Measurements from ENCODE around the gene RP9.

RP9 gene

GRCh38 chr7:33091641-33092191, 17.5 kb downstream of the RP9 start:
- Histone ChIP-seq H3K9me3 (ENCODE audit: control extremely low read depth in 1 of 5, control insufficient read depth in 4 of 5, insufficient read depth in 2 of 5, low read depth in 1 of 5, low read length in 4 of 5) (no peaks in the 10 kb centered on the region), H3K4me3 (ENCODE audit: control insufficient read depth in 1 of 7, extremely low read depth in 1 of 7, insufficient read depth in 4 of 7, low read depth in 2 of 7, low read length in 6 of 7) (no peak overlapping the region), H3K27me3 (replicated peaks in 2 of 5; ENCODE audit: control insufficient read depth in 4 of 5, insufficient read depth in 5 of 5, low read length in 4 of 5) (no peaks in the 10 kb centered on the region), H3K27ac (ENCODE audit: insufficient read depth in 1 of 2, low read depth in 1 of 2, low read length in 2 of 2, poor library complexity in 1 of 2, severe bottlenecking in 2 of 2) (no peak overlapping the region), H3K36me3 (ENCODE audit: control insufficient read depth in 4 of 4, insufficient read depth in 4 of 4, low read length in 3 of 4) (peaks cover 7 to 32% (median 18%) of the 10 kb centered on the region in 4 experiments), H3K4me1 (ENCODE audit: control extremely low read depth in 1 of 4, control insufficient read depth in 4 of 4, insufficient read depth in 4 of 4, low read length in 3 of 4) (peaks cover 0 to 3% (median 0%) of the 10 kb centered on the region in 4 experiments)
- CTCF ChIA-PET, result interaction anchor here (0.8 to 1.6 kb wide), 3 partner anchors 9 to 150 kb away, joined by 3 to 4 read pairs (median 3); no protein-coding TSS in a partner anchor
- 91% methylated on average over 5 of the region's 5 CpGs for WGBS (ENCODE audit: insufficient coverage)
- POLR2A ChIA-PET, result no interaction called here
- DNase-seq, result no peak

DNA sequence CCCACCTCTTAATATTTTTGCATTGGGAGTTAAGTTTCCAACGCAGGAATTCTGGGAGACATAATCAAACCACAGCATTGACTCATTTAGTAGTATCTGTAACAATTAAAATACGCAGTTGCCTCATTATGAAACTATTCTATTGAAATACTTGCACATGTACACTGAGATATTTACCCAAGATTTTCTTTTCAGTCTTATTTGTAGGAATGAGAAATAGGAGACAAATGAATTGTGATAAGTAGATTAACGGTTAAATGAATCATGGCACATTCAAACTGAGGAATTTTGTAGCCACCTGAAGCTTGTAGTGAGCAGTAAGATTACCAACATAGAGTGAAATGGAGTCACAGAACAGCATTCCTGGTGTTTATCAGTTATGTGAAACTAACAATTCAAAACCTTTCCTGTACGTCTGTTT, 18.1 kb downstream of the RP9 start:
- Histone ChIP-seq H3K36me3 (ENCODE audit: control insufficient read depth in 4 of 4, insufficient read depth in 4 of 4, low read length in 3 of 4) (peaks cover 3 to 26% (median 12%) of the 10 kb centered on the region in 4 experiments), H3K4me3 (ENCODE audit: control insufficient read depth in 1 of 7, extremely low read depth in 1 of 7, insufficient read depth in 4 of 7, low read depth in 2 of 7, low read length in 6 of 7) (no peak overlapping the region), H3K9me3 (ENCODE audit: control extremely low read depth in 1 of 5, control insufficient read depth in 4 of 5, insufficient read depth in 2 of 5, low read depth in 1 of 5, low read length in 4 of 5) (peaks cover 0 to 2% (median 0%) of the 10 kb centered on the region in 5 experiments), H3K4me1 (ENCODE audit: control extremely low read depth in 1 of 4, control insufficient read depth in 4 of 4, insufficient read depth in 4 of 4, low read length in 3 of 4) (peaks cover 0 to 3% (median 0%) of the 10 kb centered on the region in 4 experiments), H3K27me3 (replicated peaks in 2 of 5; ENCODE audit: control insufficient read depth in 4 of 5, insufficient read depth in 5 of 5, low read length in 4 of 5) (no peaks in the 10 kb centered on the region), H3K27ac (ENCODE audit: insufficient read depth in 1 of 2, low read depth in 1 of 2, low read length in 2 of 2, poor library complexity in 1 of 2, severe bottlenecking in 2 of 2) (no peak overlapping the region)
- 100% methylated on average over 2 of the region's 4 CpGs for WGBS (ENCODE audit: insufficient coverage)
- ChIA-PET CTCF (interaction anchor here (0.8 to 1.6 kb wide), 2 partner anchors 8 to 150 kb away, joined by 3 to 4 read pairs; no protein-coding TSS in a partner anchor), POLR2A (no interaction called here)
- no peak for DNase-seq

DNA sequence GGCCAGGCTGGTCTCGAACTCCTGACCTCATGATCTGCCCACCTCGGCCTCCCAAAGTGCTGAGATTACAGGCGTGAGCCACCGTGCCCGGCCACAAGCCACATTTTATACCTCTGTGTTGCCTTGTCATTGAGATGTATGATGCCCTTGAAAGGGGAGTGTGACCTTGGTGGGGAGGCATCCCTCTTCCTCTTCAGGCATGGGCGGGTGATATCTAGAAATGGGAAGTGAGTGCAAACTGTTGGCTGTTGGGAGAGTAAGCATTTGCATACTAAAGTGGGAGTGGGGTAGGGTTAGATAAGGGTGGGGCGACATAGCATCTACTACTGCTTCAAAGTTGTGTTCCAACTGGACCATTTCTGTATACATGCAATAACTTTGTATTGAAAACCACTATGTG, 20.1 kb downstream of the RP9 start:
- Histone ChIP-seq H3K9me3 (ENCODE audit: control extremely low read depth in 1 of 5, control insufficient read depth in 4 of 5, insufficient read depth in 2 of 5, low read depth in 1 of 5, low read length in 4 of 5) (peaks cover 0 to 6% (median 0%) of the 10 kb centered on the region in 5 experiments), H3K4me1 (ENCODE audit: control extremely low read depth in 1 of 4, control insufficient read depth in 4 of 4, insufficient read depth in 4 of 4, low read length in 3 of 4) (peaks cover 0 to 3% (median 0%) of the 10 kb centered on the region in 4 experiments), H3K36me3 (ENCODE audit: control insufficient read depth in 4 of 4, insufficient read depth in 4 of 4, low read length in 3 of 4) (peaks cover 0 to 12% (median 6%) of the 10 kb centered on the region in 4 experiments), H3K4me3 (ENCODE audit: control insufficient read depth in 1 of 7, extremely low read depth in 1 of 7, insufficient read depth in 4 of 7, low read depth in 2 of 7, low read length in 6 of 7) (no peak overlapping the region), H3K27me3 (replicated peaks in 2 of 5; ENCODE audit: control insufficient read depth in 4 of 5, insufficient read depth in 5 of 5, low read length in 4 of 5) (no peaks in the 10 kb centered on the region), H3K27ac (ENCODE audit: insufficient read depth in 1 of 2, low read depth in 1 of 2, low read length in 2 of 2, poor library complexity in 1 of 2, severe bottlenecking in 2 of 2) (no peak overlapping the region)
- no peak for DNase-seq
- POLR2A ChIA-PET, result no interaction called here
- no CpG with 5 or more reads among the region's 7 CpGs for WGBS (ENCODE audit: insufficient coverage)
- CTCF ChIA-PET, result interaction anchor here (0.7 kb wide), 1 partner anchor 19 kb away, joined by 3 read pairs; no protein-coding TSS in a partner anchor

GRCh38 chr7:33087858-33088257, 21.3 kb downstream of the RP9 start:
- POLR2A ChIA-PET, result no interaction called here
- CTCF ChIA-PET, result no interaction called here
- Histone ChIP-seq H3K9me3 (ENCODE audit: control extremely low read depth in 1 of 5, control insufficient read depth in 4 of 5, insufficient read depth in 2 of 5, low read depth in 1 of 5, low read length in 4 of 5) (peaks cover 0 to 6% (median 0%) of the 10 kb centered on the region in 5 experiments), H3K4me1 (ENCODE audit: control extremely low read depth in 1 of 4, control insufficient read depth in 4 of 4, insufficient read depth in 4 of 4, low read length in 3 of 4) (no peaks in the 10 kb centered on the region), H3K4me3 (ENCODE audit: control insufficient read depth in 1 of 7, extremely low read depth in 1 of 7, insufficient read depth in 4 of 7, low read depth in 2 of 7, low read length in 6 of 7) (no peak overlapping the region), H3K27ac (ENCODE audit: insufficient read depth in 1 of 2, low read depth in 1 of 2, low read length in 2 of 2, poor library complexity in 1 of 2, severe bottlenecking in 2 of 2) (no peak overlapping the region), H3K27me3 (replicated peaks in 2 of 5; ENCODE audit: control insufficient read depth in 4 of 5, insufficient read depth in 5 of 5, low read length in 4 of 5) (no peaks in the 10 kb centered on the region), H3K36me3 (ENCODE audit: control insufficient read depth in 4 of 4, insufficient read depth in 4 of 4, low read length in 3 of 4) (no peaks in the 10 kb centered on the region)
- 100% methylated on average over 2 of the region's 2 CpGs for WGBS (ENCODE audit: insufficient coverage)
- DNase-seq, result no peak

GRCh38 chr7:33087356-33087755, 21.8 kb downstream of the RP9 start:
- Histone ChIP-seq H3K4me1 (ENCODE audit: control extremely low read depth in 1 of 4, control insufficient read depth in 4 of 4, insufficient read depth in 4 of 4, low read length in 3 of 4) (no peaks in the 10 kb centered on the region), H3K27me3 (replicated peaks in 2 of 5; ENCODE audit: control insufficient read depth in 4 of 5, insufficient read depth in 5 of 5, low read length in 4 of 5) (no peaks in the 10 kb centered on the region), H3K4me3 (ENCODE audit: control insufficient read depth in 1 of 7, extremely low read depth in 1 of 7, insufficient read depth in 4 of 7, low read depth in 2 of 7, low read length in 6 of 7) (no peak overlapping the region), H3K27ac (ENCODE audit: insufficient read depth in 1 of 2, low read depth in 1 of 2, low read length in 2 of 2, poor library complexity in 1 of 2, severe bottlenecking in 2 of 2) (no peak overlapping the region), H3K36me3 (ENCODE audit: control insufficient read depth in 4 of 4, insufficient read depth in 4 of 4, low read length in 3 of 4) (no peaks in the 10 kb centered on the region), H3K9me3 (ENCODE audit: control extremely low read depth in 1 of 5, control insufficient read depth in 4 of 5, insufficient read depth in 2 of 5, low read depth in 1 of 5, low read length in 4 of 5) (peaks cover 0 to 6% (median 0%) of the 10 kb centered on the region in 5 experiments)
- DNase-seq, result no peak
- CTCF ChIA-PET, result interaction anchor here (1.1 kb wide), 1 partner anchor 9 kb away, joined by 4 read pairs; no protein-coding TSS in a partner anchor
- POLR2A ChIA-PET, result no interaction called here
- 90% methylated on average over 2 of the region's 2 CpGs for WGBS (ENCODE audit: insufficient coverage)

DNA sequence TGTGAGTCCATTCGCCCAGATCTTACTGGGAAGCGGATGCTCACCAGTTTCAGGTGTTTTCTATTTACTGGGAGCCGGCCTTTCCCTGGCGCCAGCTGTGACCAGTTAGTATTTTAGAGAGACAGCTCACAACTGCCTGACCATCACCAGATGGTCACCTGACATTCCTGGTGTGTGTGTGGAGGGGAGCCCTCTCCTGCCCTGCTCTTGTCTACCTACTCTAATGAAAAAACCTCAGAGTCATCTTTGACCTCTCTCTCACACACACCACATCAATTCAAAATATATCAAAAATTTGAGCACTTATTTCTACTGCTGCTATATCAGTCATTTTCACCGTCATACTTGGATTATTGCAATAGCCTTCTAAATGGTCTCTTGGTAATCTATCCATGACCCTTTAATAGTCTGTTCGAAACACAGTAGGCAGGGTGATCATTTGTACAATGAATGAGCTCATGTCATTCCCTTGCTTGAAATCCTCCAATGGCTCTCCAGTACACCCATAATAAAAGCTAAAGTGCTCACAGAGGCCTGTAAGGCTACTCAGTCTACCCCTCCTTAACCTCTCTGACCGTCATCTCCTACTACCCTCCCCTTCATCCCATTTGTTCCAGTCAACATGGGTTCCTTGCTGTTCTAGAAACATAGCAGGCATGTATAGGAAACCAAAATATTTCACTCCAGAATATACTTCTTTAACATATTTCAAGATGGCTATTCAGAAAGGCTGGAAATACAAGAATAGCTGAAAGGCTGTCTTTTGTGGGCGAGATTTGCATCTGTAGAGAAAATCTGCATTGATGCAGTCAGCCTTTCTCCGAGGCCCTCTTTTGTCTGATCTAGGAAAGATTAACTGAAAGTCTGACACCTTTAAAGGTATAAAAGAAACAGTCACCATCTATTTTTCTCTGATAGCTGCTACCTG, 29.2 kb downstream of the RP9 start:
- WGBS (ENCODE audit: insufficient coverage), result 93% methylated on average over 8 of the region's 9 CpGs
- peaks cover 0 to 1% (median 0%) of the 10 kb centered on the region in 5 experiments for H3K9me3 ChIP-seq (ENCODE audit: control extremely low read depth in 1 of 5, control insufficient read depth in 4 of 5, insufficient read depth in 2 of 5, low read depth in 1 of 5, low read length in 4 of 5)
- no peaks in the 10 kb centered on the region for H3K27me3 ChIP-seq (replicated peaks in 2 of 5; ENCODE audit: control insufficient read depth in 4 of 5, insufficient read depth in 5 of 5, low read length in 4 of 5)
- no peak overlapping the region for H3K4me3 ChIP-seq (ENCODE audit: control insufficient read depth in 1 of 7, extremely low read depth in 1 of 7, insufficient read depth in 4 of 7, low read depth in 2 of 7, low read length in 6 of 7)
- POLR2A ChIA-PET, result no interaction called here
- H3K4me1 ChIP-seq (ENCODE audit: control extremely low read depth in 1 of 4, control insufficient read depth in 4 of 4, insufficient read depth in 4 of 4, low read length in 3 of 4), result peaks cover 0 to 14% (median 11%) of the 10 kb centered on the region in 4 experiments
- CTCF ChIA-PET, result no interaction called here
- no peak overlapping the region for H3K27ac ChIP-seq (ENCODE audit: insufficient read depth in 1 of 2, low read depth in 1 of 2, low read length in 2 of 2, poor library complexity in 1 of 2, severe bottlenecking in 2 of 2)
- no peak for DNase-seq
- no peaks in the 10 kb centered on the region for H3K36me3 ChIP-seq (ENCODE audit: control insufficient read depth in 4 of 4, insufficient read depth in 4 of 4, low read length in 3 of 4)

DNA sequence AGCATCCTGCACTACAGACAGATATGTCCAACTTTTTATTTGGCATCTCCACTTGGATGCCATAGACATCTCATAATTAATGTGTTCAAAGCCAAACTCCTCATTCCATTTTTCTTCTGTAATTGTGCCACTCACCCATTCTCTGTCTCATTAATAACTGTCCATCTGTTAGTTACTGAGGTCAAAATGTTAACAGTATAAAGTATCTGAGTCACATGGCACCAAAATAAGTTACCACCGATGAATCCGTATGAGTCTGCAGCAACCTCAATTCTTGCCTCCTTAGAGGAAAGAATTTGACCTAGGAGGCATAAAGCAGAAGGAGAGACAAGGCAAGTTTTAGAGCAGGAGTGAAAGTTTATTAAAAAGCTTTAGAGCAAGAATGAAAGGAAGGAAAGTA, 30.1 kb downstream of the RP9 start:
- POLR2A ChIA-PET, result no interaction called here
- 100% methylated on average over 2 of the region's 2 CpGs for WGBS (ENCODE audit: insufficient coverage)
- no peak for DNase-seq
- Histone ChIP-seq H3K9me3 (ENCODE audit: control extremely low read depth in 1 of 5, control insufficient read depth in 4 of 5, insufficient read depth in 2 of 5, low read depth in 1 of 5, low read length in 4 of 5) (peaks cover 0 to 1% (median 0%) of the 10 kb centered on the region in 5 experiments), H3K36me3 (ENCODE audit: control insufficient read depth in 4 of 4, insufficient read depth in 4 of 4, low read length in 3 of 4) (no peaks in the 10 kb centered on the region), H3K27ac (ENCODE audit: insufficient read depth in 1 of 2, low read depth in 1 of 2, low read length in 2 of 2, poor library complexity in 1 of 2, severe bottlenecking in 2 of 2) (no peak overlapping the region), H3K4me1 (ENCODE audit: control extremely low read depth in 1 of 4, control insufficient read depth in 4 of 4, insufficient read depth in 4 of 4, low read length in 3 of 4) (peaks cover 0 to 14% (median 11%) of the 10 kb centered on the region in 4 experiments), H3K4me3 (ENCODE audit: control insufficient read depth in 1 of 7, extremely low read depth in 1 of 7, insufficient read depth in 4 of 7, low read depth in 2 of 7, low read length in 6 of 7) (no peak overlapping the region), H3K27me3 (replicated peaks in 2 of 5; ENCODE audit: control insufficient read depth in 4 of 5, insufficient read depth in 5 of 5, low read length in 4 of 5) (no peaks in the 10 kb centered on the region)
- CTCF ChIA-PET, result interaction anchor here (2.5 kb wide), 1 partner anchor 232 kb away, joined by 9 read pairs; no protein-coding TSS in a partner anchor
